Kasumi-1 (cell line): ENCODE measurements around the gene SH3GLB2.
A peak's percentile ranks its signal among the peaks of the same experiment; 100 is the strongest.

ENCODE experiments used
- DNase-seq, 2 experiments: peaks; one replicate each; lab custom pipeline; 2025; lab: John Stamatoyannopoulos, UW

SH3GLB2 gene

DNA sequence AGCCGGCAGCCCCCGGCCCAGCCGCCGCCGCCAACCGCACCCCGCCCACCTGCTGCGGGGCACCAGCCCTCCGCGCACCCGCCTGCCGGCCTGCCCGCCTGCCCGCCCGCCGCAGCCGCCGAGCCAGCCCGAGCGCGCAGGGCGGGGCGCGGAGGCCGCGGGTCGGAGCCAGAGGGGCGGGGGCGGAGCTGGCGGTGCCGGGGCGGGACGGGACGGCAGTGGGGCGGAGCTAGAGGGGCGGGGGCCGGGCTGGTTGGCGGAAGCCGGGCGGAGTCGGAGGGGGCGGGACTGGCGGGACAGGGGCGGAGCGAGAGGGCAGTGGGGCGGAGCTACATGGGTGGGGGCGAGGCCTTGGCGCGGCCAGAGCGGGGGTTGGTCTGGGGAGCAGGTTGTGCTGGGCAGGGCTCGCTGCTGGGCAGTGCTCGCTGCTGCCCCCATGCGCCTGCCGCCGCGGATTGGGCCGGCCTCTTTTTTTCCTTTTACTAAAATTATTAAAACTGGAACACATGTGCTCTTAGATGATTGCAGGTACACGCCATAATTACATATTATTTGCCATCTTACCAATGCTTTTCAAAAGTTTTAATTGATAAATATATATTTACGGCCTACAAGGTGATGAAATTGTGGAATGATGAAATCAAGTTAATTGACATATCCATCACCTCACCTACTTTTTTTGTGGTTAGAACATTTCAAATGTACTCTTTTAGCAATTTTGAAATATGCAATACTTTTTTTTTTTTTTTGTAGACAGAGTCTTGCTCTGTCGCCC is at the start of gene SH3GLB2:
SH3GLB2 (minus strand) TSS at position 140 of the 775 bp plus-strand sequence. CDS start 177 bp downstream, outside the sequence.
- peak; percentile 81 to 84 for DNase-seq

- no peak for DNase-seq
These were observed 49.1 kb upstream of the SH3GLB2 start for GRCh38 chr9:129077236-129077635.

DNA sequence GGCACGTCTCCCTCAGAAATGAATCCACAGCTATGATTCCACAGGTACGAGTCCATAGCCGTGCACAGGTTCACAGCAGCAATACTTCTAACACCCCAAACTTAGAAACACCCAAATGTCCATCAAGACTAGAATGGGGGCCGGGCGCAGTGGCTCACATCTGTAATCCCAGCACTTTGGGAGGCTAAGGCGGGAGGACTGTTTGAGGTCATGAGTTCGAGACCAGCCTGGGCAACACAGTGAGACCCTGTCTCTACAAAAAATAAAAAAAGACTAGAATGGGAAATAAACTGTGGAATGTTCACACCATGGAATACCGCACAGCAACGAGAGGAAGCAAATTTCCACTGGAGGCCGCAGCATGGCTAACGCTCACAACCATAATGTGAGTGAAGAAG is 48.5 kb upstream of the SH3GLB2 start:
- no peak for DNase-seq

GRCh38 chr9:129075996-129076639 is 48.0 kb upstream of the SH3GLB2 start:
- DNase-seq = no peak

GRCh38 chr9:129074106-129074505 is 46.0 kb upstream of the SH3GLB2 start:
- no peak for DNase-seq

GRCh38 chr9:129073404-129073803 is 45.3 kb upstream of the SH3GLB2 start:
- DNase-seq = no peak

DNA sequence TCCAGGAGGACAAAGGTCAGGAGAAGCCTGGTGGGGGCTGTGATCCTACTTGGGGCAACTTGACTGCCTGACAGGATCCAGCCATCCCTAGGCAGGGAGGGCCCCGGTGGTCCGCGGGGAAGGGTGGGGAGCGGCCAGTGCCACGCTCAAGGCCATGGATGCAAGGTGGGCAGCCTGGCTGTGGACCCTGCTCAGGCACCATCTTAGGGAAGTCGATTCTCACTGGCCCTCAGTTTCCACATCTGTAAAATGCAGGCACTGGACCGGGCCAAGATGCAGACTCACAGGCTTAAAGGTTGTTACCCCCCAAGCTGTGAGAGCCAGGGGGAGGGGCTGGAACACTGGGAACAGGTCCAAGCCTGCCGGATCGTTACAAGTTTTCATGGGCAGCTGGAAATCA is 44.0 kb upstream of the SH3GLB2 start:
- DNase-seq = no peak

DNA sequence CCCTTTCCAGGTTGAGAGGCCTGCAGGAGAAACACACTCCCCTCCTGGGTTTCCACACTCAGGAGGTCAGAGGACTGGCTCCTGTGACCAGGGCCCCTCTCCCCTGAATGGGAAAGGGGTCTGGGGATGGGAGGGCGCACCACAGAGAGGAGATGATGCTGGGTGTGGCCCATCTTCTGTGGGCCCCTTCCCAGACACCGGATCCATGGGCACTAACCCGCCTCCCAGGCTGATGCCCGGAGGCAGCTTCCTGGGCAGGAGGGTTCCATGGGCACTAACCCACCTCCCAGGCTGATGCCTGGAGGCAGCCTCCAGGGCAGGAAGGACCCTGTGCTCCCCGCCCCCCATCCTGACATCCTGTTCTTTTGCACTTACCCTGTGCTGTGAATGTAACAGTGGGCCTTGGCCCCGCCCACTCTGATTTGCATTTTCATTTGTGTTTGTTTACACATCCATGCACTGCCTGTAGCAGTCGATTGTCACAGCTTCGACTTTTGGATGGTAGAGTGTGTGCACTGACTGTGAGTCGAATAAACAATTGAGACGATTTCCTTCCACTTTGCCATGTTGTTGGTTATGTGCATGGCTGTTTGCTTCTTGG is 43.5 kb upstream of the SH3GLB2 start:
- DNase-seq = no peak

GRCh38 chr9:129070696-129071525 is 42.8 kb upstream of the SH3GLB2 start:
- DNase-seq = no peak

GRCh38 chr9:129069862-129070641 is 41.9 kb upstream of the SH3GLB2 start:
- no peak for DNase-seq

DNA sequence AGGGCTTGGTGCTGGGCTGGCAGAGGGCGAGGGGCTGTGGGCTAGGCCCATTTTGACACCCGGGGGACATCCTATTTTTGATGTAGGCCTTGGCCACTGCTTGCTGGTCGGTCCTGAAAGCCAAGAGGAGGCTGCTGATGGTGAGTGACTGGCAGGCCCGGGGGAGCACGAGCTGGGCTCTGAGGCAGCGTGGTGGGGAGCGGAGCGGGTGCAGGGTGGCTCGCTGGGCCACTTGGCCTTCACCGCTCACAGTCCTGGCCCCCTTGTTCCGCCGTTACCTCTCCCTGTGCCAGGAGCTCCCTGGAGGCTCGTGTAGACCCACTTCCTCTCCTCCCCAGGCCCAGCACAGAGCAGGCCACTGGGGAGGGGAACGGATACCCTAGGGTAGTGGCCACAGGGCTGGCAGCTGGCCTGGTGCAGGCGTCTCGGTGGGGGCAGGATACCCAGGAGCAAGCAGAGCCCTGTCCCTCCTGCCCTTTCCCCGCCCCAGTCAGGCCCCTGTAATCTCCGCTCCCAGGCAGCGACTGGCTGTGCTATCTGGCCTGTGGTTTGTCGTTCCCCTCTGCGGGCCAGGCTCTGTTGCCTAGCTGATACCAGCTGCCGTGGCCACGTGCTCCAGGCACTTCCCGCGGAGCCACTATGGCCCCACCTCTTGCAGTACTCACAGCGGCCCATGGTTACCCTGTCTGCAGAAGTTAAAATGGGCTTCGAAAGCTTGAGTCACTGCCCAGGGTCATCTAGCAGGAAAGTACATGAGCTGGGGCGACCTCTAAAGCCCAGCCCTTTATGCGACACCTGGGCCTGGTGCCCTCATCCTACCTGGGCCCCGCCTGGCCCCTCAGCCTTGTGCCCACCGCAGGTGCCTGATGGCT is 41.1 kb upstream of the SH3GLB2 start:
- peak; percentile 94 to 96 for DNase-seq

DNA sequence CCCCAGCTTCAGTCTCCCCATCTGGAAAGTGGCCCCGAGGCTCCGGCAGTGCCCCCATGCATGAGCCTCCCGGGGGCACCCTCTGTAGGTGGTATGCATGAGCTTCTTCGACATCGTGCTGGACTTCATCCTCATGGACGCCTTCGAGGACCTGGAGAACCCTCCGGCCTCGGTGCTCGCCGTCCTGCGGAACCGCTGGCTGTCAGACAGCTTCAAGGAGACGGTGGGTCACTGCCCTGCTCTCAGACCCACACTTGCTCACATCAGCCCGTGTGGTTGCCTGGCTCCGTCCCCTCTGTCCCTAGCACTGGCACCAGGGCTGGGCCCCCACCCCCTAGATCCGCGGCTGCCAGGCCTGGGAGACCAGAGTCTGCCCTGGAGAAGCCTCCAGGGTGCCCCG is 40.0 kb upstream of the SH3GLB2 start:
- no peak for DNase-seq

- no peak for DNase-seq
These were observed 36.4 kb upstream of the SH3GLB2 start for GRCh38 chr9:129064499-129064908.

- DNase-seq = no peak
These were observed 34.9 kb upstream of the SH3GLB2 start for GRCh38 chr9:129063061-129063460.

GRCh38 chr9:129060991-129061390 is 32.9 kb upstream of the SH3GLB2 start:
- no peak for DNase-seq

GRCh38 chr9:129059796-129060785 is 32.0 kb upstream of the SH3GLB2 start:
- DNase-seq = no peak

- no peak for DNase-seq
These were observed 31.0 kb upstream of the SH3GLB2 start for GRCh38 chr9:129058965-129059795.

DNA sequence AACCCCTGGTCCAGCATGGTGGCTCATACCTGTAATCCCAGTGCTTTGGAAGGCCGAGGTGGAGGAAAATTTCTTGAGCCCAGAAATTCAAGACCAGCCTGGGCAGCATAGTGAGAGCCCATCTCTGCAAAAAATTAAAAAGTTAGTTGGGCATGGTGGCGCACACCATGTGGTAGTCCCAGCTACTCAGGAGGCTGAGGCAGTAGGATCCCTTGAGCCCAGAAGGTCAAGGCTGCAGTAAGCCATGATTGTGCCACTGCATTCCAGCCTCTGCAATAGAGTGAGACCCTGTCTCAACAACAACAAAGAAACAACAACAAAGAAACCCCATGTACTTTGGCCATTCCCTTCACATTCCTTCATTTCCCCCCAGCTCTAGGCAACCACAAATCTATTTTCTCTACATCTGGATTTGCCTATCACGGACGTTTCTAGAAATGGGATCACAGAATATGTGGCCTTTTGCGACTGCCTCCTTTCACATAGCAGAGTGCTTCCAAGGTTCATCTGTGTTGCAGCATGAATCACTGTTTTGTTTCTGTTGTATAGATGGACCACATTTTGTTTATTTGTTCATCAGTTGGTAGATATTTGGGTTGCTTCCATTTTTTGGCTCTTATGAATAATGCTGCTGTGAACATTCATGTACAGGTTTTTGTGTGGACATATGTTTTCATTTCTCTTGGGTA is 26.2 kb upstream of the SH3GLB2 start:
- no peak for DNase-seq
